Adrenal gland (tissue), 12 donors: ENCODE data around the gene AKAP13. TPM values are rescaled to one million over a fixed set of nuclear protein-coding genes. Genes with fewer than 3 reads are reported as not detected.

ENCODE experiments used
- DNase-seq, 7 donors: peaks; one replicate each; pipeline ENCODE4 v3.0.0-alpha.2; 2019 to 2020
- H3K27ac ChIP-seq, 5 donors: fragments of 200-600 bp; sonication (generic) in 4 of 5; 1 replicate in 3 of 5; 2 replicates in 2 of 5; pipeline versions ENCODE4 v1.5.1 to v1.8.0; 2016 to 2020; ENCODE audit warnings: mild to moderate bottlenecking in 1 of 5
- H3K27me3 ChIP-seq: fragments of 200-600 bp; 2 replicates; pipeline ENCODE4 v1.8.0; 2021
- H3K36me3 ChIP-seq, 2 donors: fragments of 200-600 bp; replicated peaks in 1 of 2; 1 replicate in 1 of 2; 2 replicates in 1 of 2; pipeline versions ENCODE4 v1.5.1 to v1.8.0; 2018 to 2022
- H3K4me1 ChIP-seq, 2 donors: fragments of 200-600 bp; replicated peaks in 1 of 2; 1 replicate in 1 of 2; 2 replicates in 1 of 2; pipeline versions ENCODE4 v1.5.1 to v1.8.0; 2018 to 2021
- H3K4me3 ChIP-seq, 4 donors: fragments of 200-600 bp; sonication (generic) in 3 of 4; one replicate each; pipeline ENCODE4 v1.5.1; 2016 to 2018
- H3K9me3 ChIP-seq, 3 donors: fragments of 200-600 bp; sonication (generic) in 1 of 3; replicated peaks in 1 of 3; 1 replicate in 2 of 3; 2 replicates in 1 of 3; pipeline versions ENCODE4 v1.5.1 to v1.8.0; 2016 to 2021
- CTCF ChIP-seq, 6 experiments: fragments of 450-650 bp in 4 of 6; fragments of 200-600 bp in 2 of 6; sonication (generic) in 1 of 6; IDR thresholded peaks; 1 replicate in 5 of 6; 2 replicates in 1 of 6; pipeline versions ENCODE4 v1.5.1 to v1.8.0; 2016 to 2021; ENCODE audit warnings: antibody characterized with exemption in 6 of 6, mild to moderate bottlenecking in 2 of 6, moderate library complexity in 1 of 6
- POLR2A ChIP-seq, 2 donors: fragments of 450-650 bp; IDR thresholded peaks; one replicate each; pipeline ENCODE4 v1.6.1; 2017; ENCODE audit warnings: antibody characterized with exemption in 2 of 2, mild to moderate bottlenecking in 2 of 2, moderate library complexity in 1 of 2
- WGBS, 4 donors: extraction: QIAGEN DNeasy Blood & Tissue Kit in 2 of 4; methylation state at CpG; one replicate each; pipeline versions ENCODE4 v1.1.5 to v1.1.7; 2013 to 2017; 5-methylcytosine and 5-hydroxymethylcytosine counted together
- intact Hi-C, 2 donors: fragments of 100-400 bp; cut with DNase I; formaldehyde crosslinking; loops; one replicate each; pipeline versions ENCODE4 v1.14.1 to v1.15.0; 2022 to 2023
- polyA plus RNA-seq, 3 donors: library from polyadenylated mRNA; stranded (reverse); fragments of 200-250 nt in 2 of 3; fragments of 350-450 nt in 1 of 3; fragmentation: Illumina TruSeq in 1 of 3; extraction: RNeasy Lipid Tissue Mini Kit (QIAGEN cat#74804) in 1 of 3; gene quantifications; one replicate each; pipeline ENCODE4 v1.2.3, GENCODE V29; 2013 to 2014
- total RNA-seq, 9 donors: library from RNA; depleted of rRNA in 4 of 9; stranded (reverse); fragments of >200 nt in 4 of 9; fragments of 120-200 nt in 1 of 9; fragmentation: NEBNext Ultra II Directional in 1 of 9; extraction: Animal tissue kit (Norgen Biotek cat#: 25700) in 1 of 9; gene quantifications; one replicate each; pipeline versions ENCODE4 v1.1.0 to v1.2.4, GENCODE V29; 2013 to 2023
- donor health status: healthy with polysubstance abuse.
- donor health status: Bipolar disorder and iron deficiency.
- donor health status: DM: yes; HTN: yes; CAD: no.
- donor health status: DM: no; HTN: no; CAD: no.
- donor health status: DM: no; HTN: no; CAD: no.
- donor health status: DM: yes; HTN: yes; CAD: no.

The AKAP13 gene
- total and polyA plus RNA-seq, 12 donors: 42.7 to 144 (median 89.2) TPM

DNA sequence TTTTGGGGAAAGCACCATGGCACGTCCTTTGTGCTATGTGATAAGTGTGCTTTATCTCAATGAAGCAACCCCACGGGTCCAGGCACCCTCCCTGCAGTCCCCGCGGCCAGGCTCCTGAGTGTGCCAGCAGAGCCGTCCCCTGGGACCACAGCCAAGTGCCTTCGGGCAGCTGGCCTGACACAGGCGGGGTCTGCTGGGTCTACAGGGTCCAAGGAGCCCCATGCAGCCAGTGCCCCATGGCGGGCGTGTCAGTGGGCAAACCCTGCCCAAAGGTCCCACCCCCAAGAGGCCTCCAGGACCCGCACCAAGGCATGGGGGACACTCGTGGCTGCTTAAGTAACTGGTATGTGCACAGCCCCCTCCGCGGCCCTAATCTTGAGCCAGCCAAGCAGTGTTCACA is 379.0 kb downstream of the AKAP13 start:
- Histone ChIP-seq H3K27ac (no peak overlapping the region), H3K4me3 (no peak overlapping the region), H3K36me3 (no peaks in the 10 kb centered on the region), H3K4me1 (peaks cover 0 to 15% of the 10 kb centered on the region in 2 donors), H3K27me3 (no peaks in the 10 kb centered on the region), H3K9me3 (no peaks in the 10 kb centered on the region)
- DNase-seq: peak in 2 of 7 donors; percentile 43 to 52
- 43 to 74% (median 73%) methylated on average over 4 to 13 of the region's 13 CpGs for WGBS, 4 donors
- intact Hi-C loops: loop anchor here in 1 of 2 donors (5.0 kb wide), 1 partner anchor 33 kb away; the partner anchor contains the start of gene KLHL25
- TF ChIP-seq POLR2A (IDR thresholded peaks at IDR 0.05): no peak
- TF ChIP-seq CTCF (IDR thresholded peaks at IDR 0.05): no peak

GRCh38 chr15:85760049-85760448 is 379.6 kb downstream of the AKAP13 start:
- Histone ChIP-seq H3K4me3 (no peak overlapping the region), H3K9me3 (no peaks in the 10 kb centered on the region), H3K27me3 (no peaks in the 10 kb centered on the region), H3K36me3 (no peaks in the 10 kb centered on the region), H3K4me1 (peaks cover 0 to 11% of the 10 kb centered on the region in 2 donors), H3K27ac (no peak overlapping the region)
- intact Hi-C loops: no loop called here
- TF ChIP-seq CTCF (IDR thresholded peaks at IDR 0.05) (no peak), POLR2A (IDR thresholded peaks at IDR 0.05) (no peak)
- no peak for DNase-seq
- WGBS, 4 donors: 88 to 100% (median 96%) methylated on average over 2 to 6 of the region's 6 CpGs

DNA sequence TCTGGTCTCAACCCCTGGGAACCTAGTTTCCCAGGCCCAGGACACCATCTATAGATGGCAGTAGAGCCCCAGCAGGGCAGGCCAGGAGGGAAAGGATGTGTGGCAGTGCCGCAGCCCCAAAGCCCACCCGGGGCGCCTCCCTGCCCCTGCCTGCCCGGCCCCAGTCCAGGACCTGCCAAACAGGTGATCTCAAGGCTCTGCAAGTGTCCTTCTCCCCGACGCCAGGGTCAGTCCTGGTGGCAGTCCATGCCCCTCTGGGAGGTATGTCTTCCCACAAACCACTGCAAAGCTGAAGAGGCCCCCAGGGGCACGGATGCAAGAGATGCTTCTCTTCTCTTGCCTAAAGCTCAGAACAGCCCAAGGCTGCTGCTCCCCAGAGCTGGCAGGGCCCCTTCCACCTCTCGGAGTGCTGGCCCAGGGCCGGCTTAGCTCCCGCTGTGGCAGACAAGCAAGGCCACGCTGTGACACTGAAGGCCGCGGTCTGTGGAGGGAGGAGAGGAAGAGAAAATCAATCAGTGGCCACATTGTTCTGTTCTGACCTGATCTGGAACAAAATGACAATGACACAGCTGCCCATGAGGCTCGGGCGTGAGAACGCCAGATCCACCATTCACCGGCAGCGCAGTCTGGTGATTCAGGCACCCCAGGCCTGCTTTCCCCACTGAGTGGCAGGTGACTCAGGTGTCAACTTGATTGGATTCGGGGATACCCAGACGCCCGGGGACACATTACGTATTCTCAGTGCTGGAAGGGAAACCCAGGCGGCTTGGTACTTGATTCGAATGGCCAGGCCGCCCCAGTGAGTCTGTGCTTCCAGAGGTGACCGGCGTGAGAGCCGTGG is 380.3 kb downstream of the AKAP13 start:
- peak in 6 of 7 donors; percentile 46 to 76 (median 70) for DNase-seq
- no peaks in the 10 kb centered on the region for H3K27me3 ChIP-seq
- no peaks in the 10 kb centered on the region for H3K9me3 ChIP-seq
- H3K36me3 ChIP-seq: no peaks in the 10 kb centered on the region
- peaks cover 0 to 10% of the 10 kb centered on the region in 2 donors for H3K4me1 ChIP-seq
- no peak overlapping the region for H3K4me3 ChIP-seq
- peak overlapping the region in 1 of 5 donors; percentile 49 for H3K27ac ChIP-seq
- no peak for TF ChIP-seq POLR2A (IDR thresholded peaks at IDR 0.05)
- peak in 2 of 6 experiments; percentile 10 to 28 for TF ChIP-seq CTCF (IDR thresholded peaks at IDR 0.05)
- 74 to 85% (median 77%) methylated on average over 22 to 28 of the region's 28 CpGs for WGBS, 4 donors
- intact Hi-C loops: no loop called here

DNA sequence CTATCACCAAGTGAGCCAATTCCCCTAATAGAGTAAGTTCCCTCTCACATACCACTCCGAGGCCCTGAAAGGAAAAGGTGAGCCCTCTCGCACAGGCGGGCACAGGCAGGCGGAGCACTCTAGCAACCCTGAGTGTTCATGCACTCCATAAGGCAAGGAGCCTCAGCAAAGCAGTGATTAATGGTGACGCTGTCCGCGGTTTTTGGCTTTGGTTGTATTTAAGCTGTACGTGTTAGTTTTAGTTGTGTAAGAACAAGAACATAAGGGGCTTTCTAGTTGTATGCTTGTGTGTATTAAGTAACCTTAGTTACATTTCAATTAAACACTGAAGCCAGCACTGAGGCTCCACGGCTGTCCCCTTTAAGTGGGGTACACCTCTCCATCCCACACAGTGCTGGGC is 381.2 kb downstream of the AKAP13 start:
- Histone ChIP-seq H3K4me1 (peaks cover 0 to 10% of the 10 kb centered on the region in 2 donors), H3K27ac (peak overlapping the region in 2 of 5 donors; percentile 20 to 72), H3K9me3 (no peaks in the 10 kb centered on the region), H3K4me3 (no peak overlapping the region), H3K36me3 (no peaks in the 10 kb centered on the region), H3K27me3 (no peaks in the 10 kb centered on the region)
- intact Hi-C loops: no loop called here
- DNase-seq: no peak
- no peak for TF ChIP-seq POLR2A (IDR thresholded peaks at IDR 0.05)
- 89 to 96% (median 91%) methylated on average over 9 of the region's 9 CpGs for WGBS, 4 donors
